ENCODE data around the gene NOTO.

The NOTO gene

GRCh38 chr2:73203055-73203681 lies 794 bp downstream of the NOTO start:
- DNase-seq: no peak

- no peak for DNase-seq
These were observed 3.2 kb downstream of the NOTO start for GRCh38 chr2:73205611-73206010.

- DNase-seq: no peak
These were observed 5.9 kb downstream of the NOTO start for GRCh38 chr2:73208258-73208657.

GRCh38 chr2:73210019-73210418 lies 7.6 kb downstream of the NOTO start:
- DNase-seq: no peak

GRCh38 chr2:73210696-73211095 lies 8.3 kb downstream of the NOTO start:
- no peak for DNase-seq

- no peak for DNase-seq
These were observed 9.7 kb downstream of the NOTO start for GRCh38 chr2:73212098-73212447.

GRCh38 chr2:73212448-73213176 lies 10.2 kb downstream of the NOTO start:
- peak; percentile 66 for DNase-seq

GRCh38 chr2:73214120-73215035 lies 12.0 kb downstream of the NOTO start, which contains the start of gene SMYD5:
Gene SMYD5 (plus strand): TSS chr2:73214245. CDS start chr2:73214267, 22 bp downstream.
- peak; percentile 82 for DNase-seq

- no peak for DNase-seq
These were observed 12.9 kb downstream of the NOTO start for GRCh38 chr2:73215254-73215653.

- DNase-seq: no peak
These were observed 14.8 kb downstream of the NOTO start for GRCh38 chr2:73217160-73217559.

GRCh38 chr2:73217826-73218225 lies 15.5 kb downstream of the NOTO start:
- no peak for DNase-seq

- no peak for DNase-seq
These were observed 15.9 kb downstream of the NOTO start for GRCh38 chr2:73218298-73218697.

- no peak for DNase-seq
These were observed 21.4 kb downstream of the NOTO start for GRCh38 chr2:73223821-73224220.

- DNase-seq: peak; percentile 50
These were observed 23.4 kb downstream of the NOTO start for GRCh38 chr2:73225513-73226360.

- DNase-seq: no peak
These were observed 24.7 kb downstream of the NOTO start for GRCh38 chr2:73227086-73227485.

- no peak for DNase-seq
These were observed 26.3 kb downstream of the NOTO start for GRCh38 chr2:73228631-73229030.

- no peak for DNase-seq
These were observed 30.2 kb downstream of the NOTO start for GRCh38 chr2:73232403-73233153.

- peak; percentile 99 for DNase-seq
These were observed 31.0 kb downstream of the NOTO start, which contains the start of gene PRADC1 for GRCh38 chr2:73233154-73233931. Gene PRADC1 (minus strand): TSS chr2:73233239. CDS start chr2:73233160, 79 bp downstream.

- DNase-seq: peak; percentile 86
These were observed 31.8 kb downstream of the NOTO start, which contains the start of gene CCT7 for GRCh38 chr2:73233932-73234832. Gene CCT7 (plus strand): TSS chr2:73234308. CDS start chr2:73234379, 71 bp downstream.

Measured in MV-4-11 (cell line).